ENCODE data around the gene KIAA1671. TPM values are rescaled to one million over a fixed set of nuclear protein-coding genes. Genes with fewer than 3 reads are reported as not detected.

Gene KIAA1671
- total and polyA plus RNA-seq, 10 donors, result 0.72 to 11.9 (median 8.2) TPM

- DNase-seq, result no peak
- Histone ChIP-seq H3K36me3 (no peaks in the 10 kb centered on the region), H3K9me3 (no peaks in the 10 kb centered on the region), H3K27ac (peak overlapping the region in 6 of 8 donors; percentile 46 to 86 (median 70)), H3K4me1 (peaks cover 0 to 67% (median 26%) of the 10 kb centered on the region in 6 donors), H3K4me3 (peak overlapping the region in 5 of 8 donors; percentile 3 to 57 (median 17)), H3K27me3 (replicated peaks in 1 of 7) (peaks cover 0 to 24% (median 0%) of the 10 kb centered on the region in 7 donors)
- TF ChIP-seq POLR2AphosphoS5 (IDR thresholded peaks at IDR 0.05), result peak in 1 of 3 donors; percentile 10
- no peak for TF ChIP-seq POLR2A (IDR thresholded peaks at IDR 0.05)
- 21 to 33% (median 24%) methylated on average over 25 to 29 of the region's 29 CpGs for WGBS, 5 donors
- intact Hi-C loops (cut with DNase I; ENCODE audit: low total_unique reads), result no loop called here
These were observed 117.4 kb downstream of the KIAA1671 start for GRCh38 chr22:25069758-25070481.

GRCh38 chr22:25070956-25071355 is 118.4 kb downstream of the KIAA1671 start:
- TF ChIP-seq CTCF (IDR thresholded peaks at IDR 0.05 in 8 of 11, conservative IDR thresholded peaks at IDR 0.05 in 3 of 11), result no peak
- no peak for TF ChIP-seq POLR2AphosphoS5 (IDR thresholded peaks at IDR 0.05)
- TF ChIP-seq POLR2A (IDR thresholded peaks at IDR 0.05), result no peak
- Histone ChIP-seq H3K27ac (peak overlapping the region in 5 of 8 donors; percentile 40 to 86 (median 77)), H3K4me1 (peaks cover 0 to 76% (median 26%) of the 10 kb centered on the region in 6 donors), H3K4me3 (peak overlapping the region in 3 of 8 donors; percentile 6 to 57 (median 26)), H3K27me3 (replicated peaks in 1 of 7) (peaks cover 0 to 24% (median 0%) of the 10 kb centered on the region in 7 donors), H3K36me3 (no peaks in the 10 kb centered on the region), H3K9me3 (no peaks in the 10 kb centered on the region)
- WGBS, 5 donors, result 43 to 62% (median 58%) methylated on average over 3 of the region's 3 CpGs
- no peak for DNase-seq
- intact Hi-C loops (cut with DNase I; ENCODE audit: low total_unique reads), result no loop called here

- 86 to 91% (median 87%) methylated on average over 6 of the region's 6 CpGs for WGBS, 5 donors
- Histone ChIP-seq H3K36me3 (no peaks in the 10 kb centered on the region), H3K9me3 (no peaks in the 10 kb centered on the region), H3K4me1 (peaks cover 0 to 80% (median 27%) of the 10 kb centered on the region in 6 donors), H3K27me3 (replicated peaks in 1 of 7) (peaks cover 0 to 24% (median 0%) of the 10 kb centered on the region in 7 donors), H3K27ac (peak overlapping the region in 3 of 8 donors; percentile 16 to 81 (median 36)), H3K4me3 (peak overlapping the region in 1 of 8 donors; percentile 9)
- intact Hi-C loops (cut with DNase I; ENCODE audit: low total_unique reads), result no loop called here
- TF ChIP-seq CTCF (IDR thresholded peaks at IDR 0.05 in 8 of 11, conservative IDR thresholded peaks at IDR 0.05 in 3 of 11) (no peak), POLR2AphosphoS5 (IDR thresholded peaks at IDR 0.05) (no peak), POLR2A (IDR thresholded peaks at IDR 0.05) (no peak)
- no peak for DNase-seq
These were observed 119.2 kb downstream of the KIAA1671 start for GRCh38 chr22:25071720-25072119.

- no peak for DNase-seq
- Histone ChIP-seq H3K36me3 (no peaks in the 10 kb centered on the region), H3K9me3 (no peaks in the 10 kb centered on the region), H3K4me3 (no peak overlapping the region), H3K27me3 (replicated peaks in 1 of 7) (peaks cover 0 to 24% (median 0%) of the 10 kb centered on the region in 7 donors), H3K4me1 (peaks cover 0 to 80% (median 25%) of the 10 kb centered on the region in 6 donors), H3K27ac (peak overlapping the region in 3 of 8 donors; percentile 16 to 81 (median 36))
- 71 to 79% (median 74%) methylated on average over 7 of the region's 7 CpGs for WGBS, 5 donors
- intact Hi-C loops (cut with DNase I; ENCODE audit: low total_unique reads), result no loop called here
- TF ChIP-seq POLR2AphosphoS5 (IDR thresholded peaks at IDR 0.05) (no peak), POLR2A (IDR thresholded peaks at IDR 0.05) (no peak), CTCF (IDR thresholded peaks at IDR 0.05 in 8 of 11, conservative IDR thresholded peaks at IDR 0.05 in 3 of 11) (no peak)
These were observed 119.9 kb downstream of the KIAA1671 start for GRCh38 chr22:25072406-25072805.

Measured in spleen (tissue), 11 donors.